ENCODE measurements around the gene BEST1. TPM values are rescaled to one million over a fixed set of nuclear protein-coding genes. Genes with fewer than 3 reads are reported as not detected.
A peak's percentile ranks its signal among the peaks of the same experiment; 100 is the strongest.

Gene BEST1
- total RNA-seq, 4 donors from 2014 or later, result 0.89 to 2.8 (median 1.5) TPM

DNA sequence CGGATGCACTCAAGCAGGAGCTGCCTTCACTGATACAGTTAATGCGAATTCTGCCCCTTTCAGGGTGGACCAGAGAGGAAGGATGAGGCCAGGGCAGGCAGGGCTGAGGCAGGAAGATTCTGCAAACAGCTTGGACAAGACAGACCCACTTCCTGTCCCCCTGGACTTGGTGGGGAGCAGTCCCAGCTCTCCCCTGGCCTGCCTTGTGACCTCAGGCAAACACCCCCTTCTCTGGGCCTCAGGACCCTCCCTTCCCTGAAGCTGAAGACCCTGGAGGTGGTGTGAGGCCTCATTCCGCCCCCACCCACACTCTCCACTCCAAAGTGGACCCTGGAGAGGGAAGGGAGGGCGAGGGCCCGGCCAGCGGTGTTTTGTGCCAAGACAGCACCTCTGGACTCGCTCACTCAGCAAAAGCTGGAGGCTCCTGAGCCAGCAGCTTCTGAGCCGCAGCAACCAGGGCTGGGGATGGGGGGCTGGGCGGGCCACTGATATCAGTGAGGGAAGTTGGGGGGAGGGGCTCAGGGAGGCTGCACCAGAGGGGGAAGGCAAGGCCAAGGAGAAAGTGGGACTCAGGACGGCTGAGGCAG, 41.3 kb upstream of the BEST1 start:
- no peak overlapping the region for H3K4me3 ChIP-seq (ENCODE audit: low read depth, poor library complexity, severe bottlenecking)
- 75 to 78% methylated on average over 10 of the region's 10 CpGs for WGBS, 2 donors
- TF ChIP-seq POLR2A (IDR thresholded peaks at IDR 0.05), result no peak
- TF ChIP-seq, protein P1, sequence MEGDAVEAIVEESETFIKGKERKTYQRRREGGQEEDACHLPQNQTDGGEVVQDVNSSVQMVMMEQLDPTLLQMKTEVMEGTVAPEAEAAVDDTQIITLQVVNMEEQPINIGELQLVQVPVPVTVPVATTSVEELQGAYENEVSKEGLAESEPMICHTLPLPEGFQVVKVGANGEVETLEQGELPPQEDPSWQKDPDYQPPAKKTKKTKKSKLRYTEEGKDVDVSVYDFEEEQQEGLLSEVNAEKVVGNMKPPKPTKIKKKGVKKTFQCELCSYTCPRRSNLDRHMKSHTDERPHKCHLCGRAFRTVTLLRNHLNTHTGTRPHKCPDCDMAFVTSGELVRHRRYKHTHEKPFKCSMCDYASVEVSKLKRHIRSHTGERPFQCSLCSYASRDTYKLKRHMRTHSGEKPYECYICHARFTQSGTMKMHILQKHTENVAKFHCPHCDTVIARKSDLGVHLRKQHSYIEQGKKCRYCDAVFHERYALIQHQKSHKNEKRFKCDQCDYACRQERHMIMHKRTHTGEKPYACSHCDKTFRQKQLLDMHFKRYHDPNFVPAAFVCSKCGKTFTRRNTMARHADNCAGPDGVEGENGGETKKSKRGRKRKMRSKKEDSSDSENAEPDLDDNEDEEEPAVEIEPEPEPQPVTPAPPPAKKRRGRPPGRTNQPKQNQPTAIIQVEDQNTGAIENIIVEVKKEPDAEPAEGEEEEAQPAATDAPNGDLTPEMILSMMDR (IDR thresholded peaks at IDR 0.05), result no peak
- intact Hi-C loops (cut with DNase I; ENCODE audit: low total_unique reads), result no loop called here
- no peak for DNase-seq (ENCODE audit: low spot score in 2 of 2)

DNA sequence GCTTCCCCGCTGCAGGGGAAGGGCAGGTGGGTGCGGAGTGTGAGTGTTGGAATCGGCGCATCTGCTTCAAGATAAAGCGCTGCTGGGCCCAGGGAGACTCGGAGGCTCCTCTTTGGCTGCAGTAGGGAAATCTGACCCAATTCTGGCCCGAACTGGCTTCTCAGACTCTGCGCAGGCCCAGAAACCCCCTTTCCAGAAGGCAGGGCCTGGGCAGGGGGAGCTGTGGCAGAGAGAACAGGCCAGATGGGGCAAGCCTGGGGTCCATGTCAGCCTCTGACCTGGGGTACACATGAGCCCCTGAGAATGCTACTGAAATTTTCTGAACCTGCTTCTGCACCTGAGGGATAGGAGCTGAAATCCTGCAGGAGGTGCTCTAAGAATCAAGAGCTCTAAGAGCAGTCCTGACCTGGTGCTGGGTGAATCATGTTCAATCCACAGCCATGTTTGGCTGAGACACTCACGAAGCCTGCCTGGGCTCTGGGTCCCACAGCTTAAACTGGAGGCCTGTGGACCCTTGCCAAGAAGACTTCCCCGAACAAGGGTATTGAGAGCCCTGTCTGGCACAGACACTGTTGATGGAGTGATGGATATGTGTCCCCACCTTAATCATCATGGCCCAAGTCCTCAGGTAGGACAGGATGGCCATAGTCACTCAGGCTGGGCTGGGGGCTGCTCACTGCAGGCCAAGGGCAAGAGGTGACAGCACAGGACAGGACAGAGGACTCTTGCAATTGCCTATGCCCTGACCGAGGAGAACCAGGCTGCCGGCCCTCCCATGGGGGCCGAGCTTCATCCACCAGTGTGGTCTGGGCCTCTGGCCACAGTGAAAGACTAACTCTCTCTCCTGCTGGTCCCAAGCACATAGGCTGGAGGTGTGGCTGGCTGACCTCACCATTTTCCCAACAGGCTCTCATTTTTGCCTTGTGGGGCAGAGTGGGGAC, 39.7 kb upstream of the BEST1 start:
- no peak overlapping the region for H3K4me3 ChIP-seq (ENCODE audit: low read depth, poor library complexity, severe bottlenecking)
- intact Hi-C loops (cut with DNase I; ENCODE audit: low total_unique reads), result no loop called here
- TF ChIP-seq, protein P1 (IDR thresholded peaks at IDR 0.05), result no peak
- no peak for TF ChIP-seq POLR2A (IDR thresholded peaks at IDR 0.05)
- no peak for DNase-seq (ENCODE audit: low spot score in 2 of 2)
- 78 to 88% methylated on average over 10 to 11 of the region's 13 CpGs for WGBS, 2 donors

DNA sequence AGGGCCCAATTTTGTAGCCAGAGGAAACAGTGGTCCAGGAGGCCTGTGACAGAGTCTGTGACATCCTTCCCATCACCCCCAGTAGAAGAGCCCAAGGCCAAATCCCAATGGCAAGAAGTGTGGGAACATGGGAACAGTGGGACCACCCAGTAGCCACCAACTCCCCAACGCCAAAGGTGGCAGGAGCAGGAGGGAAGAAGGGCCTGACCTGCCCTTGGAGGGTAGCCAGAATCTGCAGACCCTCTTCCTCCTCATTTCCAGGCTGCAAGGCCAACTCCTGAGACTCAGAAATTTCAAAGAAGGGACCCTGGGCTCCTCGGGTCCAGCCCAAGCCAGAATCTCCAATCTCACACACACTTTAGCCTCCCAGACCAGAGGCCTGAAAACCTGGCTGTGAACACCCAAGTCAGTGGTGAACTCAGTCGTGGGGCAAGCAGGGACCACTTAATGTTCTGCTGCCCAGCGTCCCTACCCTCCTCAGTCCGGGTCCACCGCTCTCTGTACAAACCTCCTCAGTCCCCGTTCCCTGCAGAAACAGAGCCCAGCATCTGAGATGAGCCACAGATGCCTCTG, 38.9 kb upstream of the BEST1 start:
- whole genome bisulfite sequencing, 2 donors, result 79% methylated on average over 7 of the region's 7 CpGs
- intact Hi-C loops (cut with DNase I; ENCODE audit: low total_unique reads), result no loop called here
- no peak for TF ChIP-seq POLR2A (IDR thresholded peaks at IDR 0.05)
- TF ChIP-seq, protein P1 (IDR thresholded peaks at IDR 0.05), result no peak
- DNase-seq (ENCODE audit: low spot score in 2 of 2), result no peak
- no peak overlapping the region for H3K4me3 ChIP-seq (ENCODE audit: low read depth, poor library complexity, severe bottlenecking)

DNA sequence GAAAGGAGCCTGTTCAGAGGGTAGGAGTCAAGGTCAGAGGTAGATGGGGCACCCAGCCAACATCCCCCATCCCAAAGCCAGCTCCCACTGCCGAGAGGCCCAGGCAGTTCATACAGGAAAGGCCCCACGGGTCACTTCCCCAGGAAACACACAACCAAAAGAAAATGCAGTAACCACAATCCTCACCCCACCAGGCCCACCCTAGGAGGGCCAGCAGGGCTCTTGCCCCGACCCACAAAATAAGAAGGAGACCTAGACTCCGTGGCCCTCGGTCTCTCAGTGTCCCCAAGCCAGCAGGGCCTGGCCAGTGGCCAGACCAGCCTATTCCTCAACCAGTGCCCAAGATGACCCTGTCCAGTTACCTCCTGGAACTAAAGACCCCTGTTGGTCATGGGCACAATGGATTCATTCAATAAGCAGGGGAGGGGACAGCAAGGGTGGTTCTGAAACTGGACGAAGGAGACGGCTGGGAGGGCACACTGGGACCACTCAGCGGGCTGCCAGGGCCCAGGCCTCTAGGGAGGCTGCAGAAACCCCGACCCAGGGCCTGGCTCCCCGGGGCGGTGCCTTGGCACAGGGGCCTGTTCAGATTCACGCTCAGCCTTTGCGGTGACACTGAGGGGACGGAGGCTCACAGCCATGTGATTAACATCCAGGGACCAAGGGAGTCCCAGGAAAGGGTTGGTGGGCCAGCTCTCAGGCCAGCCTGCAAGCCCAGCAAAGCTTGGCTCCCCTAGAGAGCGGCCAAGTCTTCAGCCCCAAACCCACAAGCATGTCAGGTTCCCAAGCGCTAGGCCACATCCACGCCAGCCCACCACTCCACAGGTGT, 38.2 kb upstream of the BEST1 start:
- DNase-seq (ENCODE audit: low spot score in 2 of 2), result peak in 1 of 2 donors; percentile 87
- intact Hi-C loops (cut with DNase I; ENCODE audit: low total_unique reads), result no loop called here
- 53 to 76% methylated on average over 13 to 15 of the region's 17 CpGs for WGBS, 2 donors

DNA sequence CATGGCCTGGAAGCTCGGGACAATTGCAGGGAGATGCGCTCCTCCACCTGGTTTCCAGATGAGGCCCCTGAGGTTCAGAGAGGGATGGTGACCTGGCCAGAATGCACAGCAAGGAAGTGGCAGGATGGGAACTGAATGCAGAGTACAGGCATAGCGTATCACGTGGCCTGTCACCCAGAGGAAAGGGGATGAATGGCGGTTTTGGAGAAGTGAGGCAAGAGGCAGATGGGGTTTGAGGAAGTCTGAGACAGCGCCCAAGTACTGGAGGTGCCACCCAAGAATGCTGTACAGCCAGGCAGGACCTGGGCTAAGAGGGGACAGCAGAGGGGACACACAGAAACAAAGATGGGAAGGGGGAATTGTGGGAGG, 37.6 kb upstream of the BEST1 start:
- 79 to 80% methylated on average over 6 of the region's 6 CpGs for WGBS, 2 donors
- no peak for TF ChIP-seq POLR2A (IDR thresholded peaks at IDR 0.05)
- TF ChIP-seq, protein P1 (IDR thresholded peaks at IDR 0.05), result no peak
- no peak for DNase-seq (ENCODE audit: low spot score in 2 of 2)
- no peak overlapping the region for H3K4me3 ChIP-seq (ENCODE audit: low read depth, poor library complexity, severe bottlenecking)
- intact Hi-C loops (cut with DNase I; ENCODE audit: low total_unique reads), result no loop called here

More for the DNA sequence above, 38.2 kb upstream of the BEST1 start:
- no peak overlapping the region for H3K4me3 ChIP-seq (ENCODE audit: low read depth, poor library complexity, severe bottlenecking)
- TF ChIP-seq, protein P1 (IDR thresholded peaks at IDR 0.05), result no peak
- TF ChIP-seq POLR2A (IDR thresholded peaks at IDR 0.05), result no peak
